Breast epithelium (tissue), 3 donors: ENCODE measurements around the gene MADCAM1.

Experiments
- CTCF ChIP-seq, 3 donors: fragments of 450-650 bp; IDR thresholded peaks; one replicate each; pipeline ENCODE4 v1.5.1; 2016 to 2017; ENCODE audit warnings: antibody characterized with exemption in 3 of 3, mild to moderate bottlenecking in 3 of 3, moderate library complexity in 3 of 3
- POLR2A ChIP-seq: fragments of 450-650 bp; IDR thresholded peaks from one replicate; pipeline ENCODE4 v1.6.1; 2016; ENCODE audit warnings: antibody characterized with exemption, mild to moderate bottlenecking, moderate library complexity

GRCh38 chr19:468587-469256 lies 27.6 kb upstream of the MADCAM1 start:
- no peak for TF ChIP-seq POLR2A
- TF ChIP-seq CTCF (IDR thresholded peaks at IDR 0.05), result no peak
